GM21526 (cell line): ENCODE measurements around the gene DDX17.

Experiments
- ATAC-seq: cut with Tn5 transposase; IDR thresholded peaks from one replicate; pipeline ENCODE4 v1.9.1; 2021; ENCODE audit warnings: moderate library complexity; ENCODE audit not compliant: unreplicated experiment, low FRiP score

The DDX17 gene

DNA sequence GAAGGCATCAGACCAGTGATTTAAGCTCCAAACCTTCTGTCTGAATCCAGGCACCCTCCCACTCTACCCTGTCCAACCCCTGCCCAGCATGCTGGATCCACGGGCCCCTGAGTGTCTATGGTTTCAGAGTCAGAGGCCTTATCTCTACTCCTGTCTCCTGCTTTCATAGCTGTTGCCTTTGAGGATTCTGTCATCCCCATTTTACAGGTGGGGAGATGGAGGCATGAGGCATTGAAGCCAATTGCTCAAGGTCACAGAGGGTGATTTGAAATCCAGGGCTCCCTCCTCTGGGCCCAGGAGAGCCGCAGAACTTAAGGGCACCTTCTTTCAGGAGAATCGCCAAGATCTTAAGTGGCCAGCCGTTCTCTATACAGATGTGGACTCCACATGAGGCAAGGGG, 54.2 kb downstream of the DDX17 start:
- no peak for ATAC-seq

DNA sequence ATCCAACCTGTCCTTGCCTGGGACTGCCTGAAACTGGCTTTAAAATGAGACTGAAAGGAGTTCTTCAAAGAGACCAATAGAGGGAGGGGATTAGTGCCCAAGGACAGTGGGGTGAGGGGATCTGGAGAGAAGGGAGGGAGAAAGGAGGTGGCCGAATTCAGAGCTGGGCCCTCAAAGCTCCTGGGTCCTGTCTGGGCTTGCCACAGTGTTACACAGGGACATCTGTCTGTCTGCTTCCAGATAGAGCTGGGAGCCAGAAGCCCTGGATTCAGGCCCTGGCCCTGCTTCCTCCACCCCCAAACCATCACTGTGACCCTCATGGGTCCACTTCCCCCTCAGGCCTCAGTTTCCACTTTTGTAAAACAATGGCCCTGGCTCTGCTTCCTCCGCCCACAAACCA, 54.7 kb downstream of the DDX17 start:
- ATAC-seq: no peak

DNA sequence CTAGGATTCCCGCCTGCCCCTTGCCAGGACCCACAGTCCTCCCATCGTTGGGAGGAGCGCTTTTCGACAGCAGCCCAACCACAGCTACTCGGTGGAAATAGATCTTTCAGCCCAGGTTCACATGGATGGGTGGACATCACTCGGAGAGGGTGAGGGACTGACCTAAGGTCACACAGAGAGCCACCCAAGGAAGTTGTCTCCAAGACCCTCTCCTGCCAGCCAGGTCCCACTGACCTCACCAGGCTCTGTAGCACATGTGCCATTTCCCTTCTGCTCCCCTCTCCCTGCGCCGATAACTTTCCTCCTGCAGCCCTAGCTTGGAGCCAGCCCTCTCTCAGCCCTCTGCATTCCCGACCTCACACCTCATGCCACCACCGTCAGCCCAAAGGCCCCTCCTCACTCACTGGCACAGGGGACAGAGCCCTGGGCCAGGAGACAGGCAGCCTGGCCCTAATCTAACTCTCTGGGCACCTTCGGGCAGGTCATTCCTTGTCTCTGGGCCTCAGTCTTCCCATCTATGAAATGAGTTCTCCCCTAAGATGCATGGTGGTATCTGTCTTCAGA, 55.8 kb downstream of the DDX17 start:
- no peak for ATAC-seq

DNA sequence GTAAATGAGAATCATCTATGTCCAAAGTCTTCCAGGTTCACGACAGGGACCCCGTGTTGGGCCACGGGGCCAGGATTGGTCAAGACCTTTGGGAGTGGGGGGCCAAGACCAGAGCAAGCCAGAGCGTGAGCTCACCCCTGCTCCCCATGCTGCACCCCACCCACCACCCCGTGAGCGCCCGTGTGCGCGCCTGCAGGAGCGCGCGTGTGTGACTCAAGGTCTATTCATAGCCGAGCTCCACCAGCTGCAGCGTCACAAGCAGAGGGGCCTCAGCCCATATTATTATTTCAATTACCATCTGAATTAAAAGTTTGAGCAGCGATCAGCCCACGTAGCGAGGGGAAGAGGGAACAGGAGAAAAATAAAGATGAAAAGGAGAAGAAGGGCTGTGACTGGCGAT, 56.3 kb downstream of the DDX17 start:
- ATAC-seq: no peak

DNA sequence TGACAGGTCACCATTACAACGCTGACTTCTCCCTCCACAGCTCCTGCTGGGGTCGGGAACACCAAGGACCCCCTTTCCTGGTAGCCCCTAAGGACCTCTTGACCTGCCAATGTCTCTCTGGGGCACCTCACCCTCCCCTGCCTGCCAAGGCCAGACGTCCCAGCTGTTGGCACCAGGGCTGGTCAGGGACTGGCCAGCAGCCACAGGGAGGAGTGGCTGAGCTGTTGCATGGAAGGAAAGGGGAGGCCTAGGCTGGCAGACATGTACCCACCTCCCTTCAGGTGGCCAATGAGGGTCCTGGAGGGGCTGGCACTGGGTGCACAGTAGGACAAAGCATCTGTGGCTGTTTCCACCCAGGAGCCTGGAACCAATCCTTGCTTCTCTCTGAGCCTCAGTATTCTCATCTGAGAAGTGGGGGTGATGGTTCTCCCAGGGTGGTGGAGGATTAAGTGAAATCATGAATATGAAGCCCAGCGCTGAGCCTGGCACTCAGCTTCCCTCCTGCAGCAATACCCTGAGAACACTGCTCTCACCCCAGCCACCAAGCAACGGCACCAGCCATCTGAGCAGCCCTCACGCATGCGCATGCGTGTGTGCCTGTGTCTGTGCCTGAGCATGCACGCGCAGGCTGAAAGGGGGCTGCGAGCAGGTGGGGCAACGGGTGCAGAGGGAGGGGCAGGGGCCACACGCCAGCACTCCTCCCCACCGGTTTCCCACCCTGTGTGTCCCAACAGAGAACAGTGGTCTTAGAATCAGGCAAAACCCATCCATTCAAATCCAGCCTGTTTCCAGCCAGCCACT, 57.0 kb downstream of the DDX17 start:
- ATAC-seq: no peak

DNA sequence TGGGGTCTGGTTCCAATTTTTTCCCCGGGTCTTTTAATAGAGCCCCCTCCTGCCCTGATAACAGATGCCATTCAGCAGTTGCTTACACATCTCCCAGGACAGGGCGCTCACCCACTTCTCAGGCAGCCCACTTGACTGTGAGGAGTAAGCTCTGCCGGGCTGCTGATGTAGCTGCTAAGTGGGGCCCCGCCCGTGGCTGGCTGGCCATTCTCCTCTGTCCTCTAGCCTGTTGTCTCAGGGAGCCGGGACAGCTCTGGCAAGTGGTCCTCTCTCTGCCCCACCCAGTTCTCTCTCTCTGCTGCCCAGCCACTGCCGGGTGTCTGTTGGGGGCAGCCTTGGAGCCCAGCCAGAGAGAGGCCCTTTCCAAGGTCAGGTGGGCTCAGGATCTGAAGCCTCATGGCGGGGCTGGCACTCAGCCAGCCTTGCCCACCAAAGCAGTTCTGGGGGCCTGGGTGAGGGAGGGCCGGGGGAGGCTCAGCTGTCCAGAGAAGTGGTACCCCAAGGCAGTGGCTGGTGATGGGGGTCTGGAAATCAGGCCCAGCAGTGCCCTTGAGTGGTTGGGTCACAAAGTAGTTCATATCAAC, 60.0 kb downstream of the DDX17 start:
- no peak for ATAC-seq

DNA sequence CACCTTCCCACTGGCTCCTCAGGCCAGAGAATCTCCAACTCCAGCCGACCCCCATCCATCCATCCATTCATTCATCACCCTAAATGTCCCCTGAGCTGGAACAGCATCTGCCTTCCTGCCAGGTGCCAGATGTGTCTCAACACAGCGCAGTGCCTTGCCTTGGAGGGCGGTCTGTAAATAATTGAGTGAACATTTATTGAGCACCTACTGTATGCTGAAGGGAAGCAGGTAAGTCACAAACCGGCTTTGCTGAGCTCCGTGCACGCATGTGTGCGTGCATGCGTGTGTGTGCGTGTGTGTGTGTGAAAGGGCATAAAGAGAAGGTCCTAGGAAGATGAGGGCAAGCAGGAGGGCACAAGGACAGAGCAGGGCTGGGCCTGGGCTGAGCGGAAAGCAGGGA, 61.3 kb downstream of the DDX17 start:
- ATAC-seq: no peak

DNA sequence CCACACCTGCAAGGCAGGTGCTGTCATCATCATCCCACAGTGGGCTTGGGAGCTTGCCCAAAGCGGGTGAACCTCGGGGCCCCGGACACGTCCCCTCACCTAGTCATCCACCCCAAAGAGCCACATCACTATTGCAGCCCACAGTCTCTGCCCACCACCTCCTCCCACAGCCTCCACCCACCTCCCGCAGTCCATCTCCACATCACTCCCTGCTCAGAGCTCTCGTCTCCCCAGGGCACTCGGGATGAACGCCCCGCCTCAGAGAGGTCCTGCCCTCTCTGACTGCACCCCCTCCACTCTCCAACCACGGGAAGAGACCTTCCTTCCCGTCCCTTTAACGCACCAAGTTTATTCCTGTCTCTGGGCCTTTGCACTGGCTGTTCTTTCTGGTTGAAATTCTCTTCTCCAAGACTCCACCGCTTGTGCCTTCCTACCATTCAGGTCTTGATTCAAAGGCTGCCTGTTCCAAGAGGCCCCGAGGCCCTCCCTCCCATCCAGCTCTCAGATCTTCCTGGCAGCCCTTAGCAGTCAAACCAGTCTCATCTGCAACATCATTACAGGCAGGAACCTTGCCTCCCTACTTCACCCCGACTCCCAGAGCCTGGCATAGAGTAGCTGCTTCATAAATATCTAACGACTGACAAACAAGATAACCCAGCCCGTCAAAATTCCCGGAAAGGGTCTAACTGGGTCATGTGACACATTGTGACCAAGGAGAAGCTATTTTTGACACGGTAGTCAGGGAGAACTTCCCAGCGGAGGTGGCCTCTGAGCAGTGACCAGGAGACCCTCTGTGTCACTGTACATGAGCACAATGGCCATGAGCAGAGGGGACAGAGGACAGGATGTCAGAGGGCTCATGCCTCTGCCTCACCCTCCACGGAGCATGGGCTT, 62.2 kb downstream of the DDX17 start:
- no peak for ATAC-seq

DNA sequence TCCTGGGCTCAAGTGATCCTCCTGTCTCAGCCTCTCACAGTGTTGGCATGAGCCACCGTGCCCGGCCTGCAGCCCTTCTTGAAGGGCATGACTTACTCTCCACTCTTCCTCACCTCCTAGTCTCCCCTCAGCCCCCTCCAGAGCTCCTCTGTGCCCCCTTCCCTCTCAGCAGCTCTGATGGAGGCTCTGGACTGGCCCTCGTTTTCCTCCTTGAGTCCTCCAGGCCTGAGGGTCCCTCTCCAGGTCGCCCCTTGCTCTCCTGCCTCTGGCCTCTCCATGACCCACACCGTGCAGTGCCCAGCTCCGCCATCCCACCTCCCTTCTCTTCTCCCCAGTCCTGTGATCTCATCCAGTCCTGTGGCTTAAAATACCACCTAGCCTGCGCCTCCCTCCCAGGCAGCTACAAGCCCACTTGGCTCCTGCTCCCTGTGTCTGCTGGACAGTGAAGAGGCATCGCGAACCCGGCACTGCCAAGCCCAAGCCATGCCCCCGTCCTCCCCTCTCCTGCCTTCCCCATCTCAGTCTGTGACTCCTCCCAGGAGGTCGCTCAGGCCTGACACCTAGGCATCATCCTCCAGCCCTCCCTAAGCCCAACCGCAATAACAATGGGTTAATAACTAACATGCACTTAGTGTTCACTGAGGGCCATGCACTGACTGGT, 63.0 kb downstream of the DDX17 start:
- no peak for ATAC-seq

DNA sequence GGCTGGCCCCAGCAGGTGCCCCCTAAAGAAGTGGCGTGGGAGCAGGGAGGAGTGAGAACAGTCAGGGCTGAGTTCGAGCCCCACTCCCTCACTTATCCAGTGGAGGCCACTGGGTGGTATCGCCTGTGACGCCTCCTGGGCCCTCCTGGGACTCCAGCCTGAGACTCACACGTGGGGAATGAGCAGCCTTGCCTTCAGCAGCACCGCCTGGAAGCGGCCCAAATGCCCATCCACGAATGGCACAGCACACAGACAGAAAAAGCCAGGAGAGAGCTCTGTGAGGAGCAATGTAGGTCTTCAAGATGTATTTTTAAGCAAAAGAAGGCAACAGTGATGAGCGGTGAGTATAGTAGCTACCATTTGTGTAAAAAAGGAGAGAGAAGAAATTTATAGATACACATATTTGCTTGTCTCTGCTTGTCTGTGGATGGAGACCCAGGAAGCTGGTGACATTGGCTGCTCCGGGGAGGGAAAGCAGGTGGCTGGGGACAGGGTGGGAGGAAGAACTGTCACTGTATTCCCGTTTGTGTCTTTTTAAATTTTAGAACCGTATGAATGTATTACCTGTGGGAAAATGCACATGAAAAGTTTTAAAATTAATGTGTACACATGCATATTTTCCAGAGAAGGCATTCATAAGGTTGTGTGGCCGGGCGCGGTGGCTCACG, 64.4 kb downstream of the DDX17 start:
- ATAC-seq: no peak

DNA sequence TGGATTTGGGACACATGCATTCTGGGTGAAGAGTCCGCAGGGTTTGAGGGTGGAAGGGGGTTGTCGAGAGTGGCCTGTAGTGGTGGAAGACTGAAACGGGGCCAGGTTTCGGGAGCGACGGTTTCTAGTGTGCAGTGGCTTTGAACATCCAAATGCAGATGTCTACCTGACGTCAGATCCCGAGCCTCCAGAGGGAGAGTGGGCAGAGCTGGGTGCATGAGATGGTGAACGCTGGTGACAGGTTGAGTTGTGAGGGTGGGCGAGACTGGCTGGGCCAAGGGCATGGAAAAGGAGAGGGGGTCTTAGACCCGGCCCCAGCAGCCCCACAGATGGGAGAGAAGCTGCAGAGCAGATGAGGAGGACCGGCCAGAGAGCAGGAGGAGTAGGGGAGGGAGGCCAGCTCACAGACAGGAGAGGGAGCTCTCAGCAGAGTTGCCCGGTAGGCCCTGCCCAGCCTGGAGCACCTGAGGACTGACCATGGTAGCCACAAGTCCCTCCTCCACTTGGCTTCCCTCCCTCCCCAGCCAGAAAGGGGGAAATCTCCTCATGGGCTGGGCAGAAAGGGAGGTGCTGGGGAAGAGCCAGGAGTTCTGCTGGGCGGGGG, 65.3 kb downstream of the DDX17 start:
- ATAC-seq: no peak

DNA sequence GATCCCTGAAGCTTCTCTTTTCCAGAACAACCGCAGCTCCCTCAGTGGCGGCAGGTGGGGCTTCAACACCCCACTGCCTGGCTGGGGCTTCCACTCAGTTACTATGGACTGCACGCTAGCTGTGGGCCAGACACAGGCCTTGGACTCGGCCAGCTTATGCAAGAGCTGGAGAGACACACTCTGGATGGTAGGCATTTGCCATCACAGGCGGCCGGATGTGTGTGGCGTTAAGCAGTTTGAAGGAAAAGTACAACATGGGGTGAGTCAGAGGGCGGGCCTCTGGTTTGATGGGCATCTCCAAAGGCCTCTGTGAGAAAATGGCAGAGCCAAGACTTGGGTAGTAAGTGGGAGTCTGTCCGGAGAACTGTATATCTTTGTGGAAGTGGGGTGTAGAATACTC, 68.7 kb downstream of the DDX17 start:
- no peak for ATAC-seq

DNA sequence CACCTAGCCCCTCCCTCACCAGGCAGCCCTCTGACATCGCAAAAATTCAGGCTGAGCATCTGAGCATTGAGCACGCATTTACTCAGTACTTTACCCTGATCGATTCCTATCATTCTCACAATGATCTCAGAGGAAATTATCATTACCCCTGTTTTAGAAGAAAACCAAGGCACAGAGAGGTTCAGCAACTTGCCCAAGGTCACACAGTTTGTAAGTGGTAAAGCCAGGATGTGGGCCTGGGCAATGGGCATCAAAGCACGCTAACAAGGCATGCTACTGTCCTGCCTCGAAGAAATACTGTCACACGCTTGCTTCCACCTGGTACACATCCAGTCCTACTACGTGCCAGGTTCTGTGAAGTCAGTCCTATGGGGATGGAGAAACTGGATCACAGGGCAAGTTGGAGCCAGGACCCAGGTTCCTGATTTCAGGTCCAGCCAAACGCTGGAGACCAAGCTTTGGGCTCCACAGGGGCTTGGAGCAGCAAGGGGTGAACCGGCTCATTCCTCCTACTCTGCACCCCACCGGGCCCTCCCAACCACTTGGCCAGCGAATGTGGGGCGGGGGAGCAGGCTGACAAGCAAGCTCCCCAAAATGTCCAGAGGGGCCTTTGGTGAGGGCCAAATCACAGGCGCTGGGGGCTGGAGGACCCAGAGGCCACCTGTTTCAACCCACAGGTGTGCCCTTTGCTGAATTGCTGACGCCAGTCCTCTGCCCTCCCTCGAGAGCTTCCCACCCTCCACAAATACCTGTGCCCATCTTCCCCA, 69.3 kb downstream of the DDX17 start:
- ATAC-seq: no peak

DNA sequence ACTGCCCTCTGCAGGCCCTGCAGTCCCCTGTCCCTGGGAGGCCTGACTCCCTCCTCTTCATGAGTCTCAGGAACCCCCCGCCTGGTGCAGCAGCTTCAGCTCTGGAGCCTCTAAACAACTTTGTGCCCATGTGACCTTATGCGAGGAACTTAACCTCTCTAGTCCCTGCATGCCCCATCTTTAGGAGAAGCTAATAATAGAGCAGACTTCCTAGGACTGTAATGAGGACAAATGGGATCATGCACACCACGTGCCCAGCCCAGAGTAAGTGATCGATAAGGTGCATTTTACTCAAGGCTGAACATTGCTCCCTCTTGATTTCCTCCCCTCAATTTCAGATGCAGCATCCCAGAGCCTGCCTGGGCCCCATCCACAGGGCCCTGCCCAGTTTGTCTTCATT, 70.1 kb downstream of the DDX17 start:
- no peak for ATAC-seq

DNA sequence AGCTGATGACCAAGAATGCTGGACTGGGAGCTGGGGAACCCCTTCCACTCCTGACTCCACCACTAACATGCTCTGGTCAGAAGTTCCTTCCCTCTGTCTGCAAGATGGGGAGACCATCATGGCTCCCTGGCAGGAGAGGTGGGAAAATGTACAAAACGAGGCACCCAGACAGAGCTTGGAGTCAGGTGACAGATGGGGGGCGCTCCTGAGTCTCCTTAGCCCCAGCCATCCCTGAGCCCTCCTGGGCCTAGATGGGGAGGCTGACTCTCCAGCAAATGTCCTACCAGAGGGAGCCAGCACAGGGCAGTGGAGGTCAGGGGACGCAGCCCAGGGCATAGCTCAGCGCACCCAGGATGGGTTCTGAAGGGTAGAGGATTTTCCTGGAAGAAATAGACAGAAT, 71.1 kb downstream of the DDX17 start:
- ATAC-seq: no peak

DNA sequence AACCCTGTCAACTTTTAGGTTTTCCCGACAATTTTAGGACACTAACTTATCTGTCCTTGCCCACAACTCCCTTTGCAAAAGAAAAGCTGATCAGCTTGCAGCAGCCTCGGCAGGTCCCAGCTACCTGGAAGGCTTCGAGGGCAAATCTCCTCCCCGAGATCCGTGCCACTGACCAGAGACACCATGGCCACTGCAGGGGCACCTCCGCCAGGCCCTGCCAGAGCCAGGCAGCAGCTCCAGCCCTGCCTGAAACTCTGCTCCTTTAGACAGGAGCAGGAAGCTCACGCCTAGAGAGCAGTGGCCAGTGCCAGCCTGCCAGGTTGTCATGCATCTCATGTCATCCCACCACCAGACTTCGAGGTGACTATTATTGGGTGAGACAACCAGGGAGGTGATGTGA, 72.2 kb downstream of the DDX17 start:
- ATAC-seq: no peak
